ENCODE measurements around the gene TAS2R4. TPM values are rescaled to one million over a fixed set of nuclear protein-coding genes. Genes with fewer than 3 reads are reported as not detected.
"Not testable (repeated sequence)": the region's sequence is repeated elsewhere in the genome, so short reads cannot be mapped to it uniquely, and the experiment has no call there.

Gene TAS2R4
- total and polyA plus RNA-seq, 4 donors: 0.15 to 4.5 (median 1.6) TPM; not detected in 1

- Histone ChIP-seq H3K27ac (ENCODE audit: low read depth in 1 of 2, low read length in 2 of 2) (no peak overlapping the region), H3K27me3 (ENCODE audit: control insufficient read depth in 1 of 2, insufficient read depth in 2 of 2, low read length in 1 of 2) (no peaks in the 10 kb centered on the region), H3K36me3 (ENCODE audit: control insufficient read depth in 1 of 2, insufficient read depth in 2 of 2, low read length in 1 of 2) (peaks cover 0 to 6% of the 10 kb centered on the region in 2 donors), H3K4me1 (ENCODE audit: control insufficient read depth in 1 of 2, insufficient read depth in 2 of 2, low read length in 2 of 2) (no peaks in the 10 kb centered on the region), H3K4me3 (ENCODE audit: low read length in 2 of 2) (no peak overlapping the region), H3K9me3 (ENCODE audit: control insufficient read depth, low read length) (no peaks in the 10 kb centered on the region)
- ATAC-seq (ENCODE audit: low FRiP score) (no peak), DNase-seq (no peak)
- 90 to 92% methylated on average over 2 of the region's 2 CpGs for WGBS, 2 donors
- intact Hi-C loops (cut with DNase I): no loop called here
Observed at GRCh38 chr7:141788296-141788695, 11.8 kb downstream of the TAS2R4 start.

GRCh38 chr7:141789917-141790316 lies 13.4 kb downstream of the TAS2R4 start, which contains the start of gene TAS2R5:
TAS2R5 (plus strand) TSS chr7:141790217; CDS start chr7:141790362, 145 bp downstream.
- WGBS, 2 donors: 85 to 89% methylated on average over 5 of the region's 5 CpGs
- ATAC-seq (ENCODE audit: low FRiP score): no peak
- no peak within 1 kb of the TSS for H3K4me3 ChIP-seq (ENCODE audit: low read length in 2 of 2)
- no peaks in the 10 kb centered on the region for H3K9me3 ChIP-seq (ENCODE audit: control insufficient read depth, low read length)
- intact Hi-C loops (cut with DNase I): no loop called here
- DNase-seq: no peak
- H3K27me3 ChIP-seq (ENCODE audit: control insufficient read depth in 1 of 2, insufficient read depth in 2 of 2, low read length in 1 of 2): no peaks in the 10 kb centered on the region
- H3K27ac ChIP-seq (ENCODE audit: low read depth in 1 of 2, low read length in 2 of 2): no peak within 1 kb of the TSS
- H3K36me3 ChIP-seq (ENCODE audit: control insufficient read depth in 1 of 2, insufficient read depth in 2 of 2, low read length in 1 of 2): peaks cover 0 to 6% of the 10 kb centered on the region in 2 donors
- no peaks in the 10 kb centered on the region for H3K4me1 ChIP-seq (ENCODE audit: control insufficient read depth in 1 of 2, insufficient read depth in 2 of 2, low read length in 2 of 2)

GRCh38 chr7:141792526-141792925 lies 16.1 kb downstream of the TAS2R4 start:
- no peak for ATAC-seq (ENCODE audit: low FRiP score)
- H3K4me1 ChIP-seq (ENCODE audit: control insufficient read depth in 1 of 2, insufficient read depth in 2 of 2, low read length in 2 of 2): no peaks in the 10 kb centered on the region

GRCh38 chr7:141820067-141820466 lies 43.6 kb downstream of the TAS2R4 start:
- ATAC-seq (ENCODE audit: low FRiP score) (no peak), DNase-seq (no peak)
- peaks cover 0 to 5% of the 10 kb centered on the region in 2 donors for H3K36me3 ChIP-seq (ENCODE audit: control insufficient read depth in 1 of 2, insufficient read depth in 2 of 2, low read length in 1 of 2)
- intact Hi-C loops (cut with DNase I): no loop called here
- no peak overlapping the region for H3K4me3 ChIP-seq (ENCODE audit: low read length in 2 of 2)
- H3K27ac ChIP-seq (ENCODE audit: low read depth in 1 of 2, low read length in 2 of 2): no peak overlapping the region
- peaks cover 7% of the 10 kb centered on the region for H3K9me3 ChIP-seq (ENCODE audit: control insufficient read depth, low read length)
- 90 to 92% methylated on average over 1 of the region's 1 CpG for WGBS, 2 donors
- peaks cover 0 to 2% of the 10 kb centered on the region in 2 donors for H3K4me1 ChIP-seq (ENCODE audit: control insufficient read depth in 1 of 2, insufficient read depth in 2 of 2, low read length in 2 of 2)
- H3K27me3 ChIP-seq (ENCODE audit: control insufficient read depth in 1 of 2, insufficient read depth in 2 of 2, low read length in 1 of 2): no peaks in the 10 kb centered on the region

More at GRCh38 chr7:141792526-141792925, 16.1 kb downstream of the TAS2R4 start:
- Histone ChIP-seq H3K36me3 (ENCODE audit: control insufficient read depth in 1 of 2, insufficient read depth in 2 of 2, low read length in 1 of 2) (peaks cover 0 to 8% of the 10 kb centered on the region in 2 donors), H3K27ac (ENCODE audit: low read depth in 1 of 2, low read length in 2 of 2) (no peak overlapping the region), H3K9me3 (ENCODE audit: control insufficient read depth, low read length) (no peaks in the 10 kb centered on the region), H3K27me3 (ENCODE audit: control insufficient read depth in 1 of 2, insufficient read depth in 2 of 2, low read length in 1 of 2) (no peaks in the 10 kb centered on the region), H3K4me3 (ENCODE audit: low read length in 2 of 2) (no peak overlapping the region)
- WGBS, 2 donors: 90 to 91% methylated on average over 2 of the region's 2 CpGs
- no peak for DNase-seq
- intact Hi-C loops (cut with DNase I): no loop called here

GRCh38 chr7:141822432-141822831 lies 46.0 kb downstream of the TAS2R4 start:
- H3K4me1 ChIP-seq (ENCODE audit: control insufficient read depth in 1 of 2, insufficient read depth in 2 of 2, low read length in 2 of 2); intact Hi-C loops (cut with DNase I); H3K27me3 ChIP-seq (ENCODE audit: control insufficient read depth in 1 of 2, insufficient read depth in 2 of 2, low read length in 1 of 2); H3K36me3 ChIP-seq (ENCODE audit: control insufficient read depth in 1 of 2, insufficient read depth in 2 of 2, low read length in 1 of 2); H3K27ac ChIP-seq (ENCODE audit: low read depth in 1 of 2, low read length in 2 of 2); ATAC-seq (ENCODE audit: low FRiP score); DNase-seq; H3K9me3 ChIP-seq (ENCODE audit: control insufficient read depth, low read length); H3K4me3 ChIP-seq (ENCODE audit: low read length in 2 of 2): not testable (repeated sequence)

Other genes starting within 250 kb of the TAS2R4 start
- gene AGK, start 225.3 kb upstream of the TAS2R4 start, total RNA-seq: 10 to 100 TPM; 21.2 to 29.3 TPM
- 10 to 100 TPM in 1 of 2 donors, 1 to 10 TPM in 1; 4.6 to 11.4 TPM for gene AGK, start 225.3 kb upstream of the TAS2R4 start, polyA plus RNA-seq
- 10 to 100 TPM; 19.1 to 31.6 TPM for gene DENND11, start 74.5 kb upstream of the TAS2R4 start, total RNA-seq
- 10 to 100 TPM in 1 of 2 donors, 1 to 10 TPM in 1; 7.3 to 11.8 TPM for gene DENND11, start 74.5 kb upstream of the TAS2R4 start, polyA plus RNA-seq
- under 1 TPM in 1 of 2 donors, not detected in 1; 0.12 TPM for gene WEE2, start 68.3 kb upstream of the TAS2R4 start, total RNA-seq
- not detected for gene WEE2, start 68.3 kb upstream of the TAS2R4 start, polyA plus RNA-seq
- 10 to 100 TPM; 72.1 to 77.0 TPM for gene SSBP1, start 38.3 kb upstream of the TAS2R4 start, total RNA-seq
- 100 to 1,000 TPM; 157 to 162 TPM for gene SSBP1, start 38.3 kb upstream of the TAS2R4 start, polyA plus RNA-seq
- 1 to 10 TPM; 3.1 to 5.2 TPM for gene TAS2R3, start 12.6 kb upstream of the TAS2R4 start, total RNA-seq
- under 1 TPM in 1 of 2 donors, not detected in 1; 0.15 TPM for gene TAS2R3, start 12.6 kb upstream of the TAS2R4 start, polyA plus RNA-seq
- 1 to 10 TPM; 1.7 to 5.0 TPM for gene TAS2R5, start 13.5 kb downstream of the TAS2R4 start, total RNA-seq
- gene TAS2R5, start 13.5 kb downstream of the TAS2R4 start, polyA plus RNA-seq: under 1 TPM in 1 of 2 donors, not detected in 1; 0.18 TPM
- gene PRSS37, start 64.8 kb downstream of the TAS2R4 start, total RNA-seq: not detected
- gene PRSS37, start 64.8 kb downstream of the TAS2R4 start, polyA plus RNA-seq: not detected
- gene OR9A4, start 139.7 kb downstream of the TAS2R4 start, total RNA-seq: under 1 TPM in 1 of 2 donors, not detected in 1; 0.36 TPM
- gene OR9A4, start 139.7 kb downstream of the TAS2R4 start, polyA plus RNA-seq: not detected
- 1 to 10 TPM; 7.7 to 8.0 TPM for gene CLEC5A, start 170.3 kb downstream of the TAS2R4 start, total RNA-seq
- gene CLEC5A, start 170.3 kb downstream of the TAS2R4 start, polyA plus RNA-seq: 1 to 10 TPM in 1 of 2 donors, under 1 TPM in 1; 0.51 to 1.9 TPM
- gene TAS2R38, start 197.1 kb downstream of the TAS2R4 start, total RNA-seq: not detected
- not detected for gene TAS2R38, start 197.1 kb downstream of the TAS2R4 start, polyA plus RNA-seq
- 1 to 10 TPM; 2.6 to 8.3 TPM for gene MGAM, start 219.2 kb downstream of the TAS2R4 start, total RNA-seq
- gene MGAM, start 219.2 kb downstream of the TAS2R4 start, polyA plus RNA-seq: 1 to 10 TPM in 1 of 2 donors, under 1 TPM in 1; 0.18 to 7.0 TPM

Measured in aorta (tissue), 5 donors.